Stimulated activated CD8-positive, alpha-beta memory T cell treated with anti-CD3 and anti-CD28 coated beads, Interleukin-15, amount 100 ng/mL, for 48 hours (primary cell): ENCODE measurements around the gene SIRT3.
A peak's percentile ranks its signal among the peaks of the same experiment; 100 is the strongest.
"Not testable (repeated sequence)": the region's sequence is repeated elsewhere in the genome, so short reads cannot be mapped to it uniquely, and the experiment has no call there.

Experiments
- DNase-seq, 2 donors: peaks; one replicate each; pipeline ENCODE4 v3.0.0-alpha.2; 2020; ENCODE audit warnings: low read depth in 2 of 2

The SIRT3 gene

GRCh38 chr11:240315-240714 is 4.2 kb upstream of the SIRT3 start:
- DNase-seq = no peak

DNA sequence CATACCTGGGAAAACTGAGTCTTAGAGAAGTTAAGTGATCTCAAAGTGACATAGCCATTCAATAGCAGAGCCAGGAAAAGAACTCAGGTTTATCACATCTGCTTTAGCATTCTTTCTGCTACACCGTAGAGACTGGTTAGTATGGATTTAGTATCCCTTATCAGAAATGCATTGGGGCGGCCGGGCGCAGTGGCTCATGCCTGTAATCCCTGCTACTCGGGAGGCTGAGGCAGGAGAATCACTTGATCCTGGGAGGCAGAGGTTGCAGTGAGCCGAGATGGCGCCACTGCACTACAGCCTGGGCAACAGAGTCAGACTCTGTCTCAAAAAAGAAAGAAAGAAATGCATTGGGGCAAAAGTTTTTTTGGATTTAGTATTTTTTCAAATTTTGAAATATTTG is 2.2 kb upstream of the SIRT3 start:
- not testable (repeated sequence) for DNase-seq

- DNase-seq = peak; percentile 88 to 89
Observed at GRCh38 chr11:236774-237767, 929 bp upstream of the SIRT3 start, which contains the start of gene PSMD13. PSMD13 (plus strand) TSS chr11:236976; CDS start chr11:237050, 74 bp downstream.

DNA sequence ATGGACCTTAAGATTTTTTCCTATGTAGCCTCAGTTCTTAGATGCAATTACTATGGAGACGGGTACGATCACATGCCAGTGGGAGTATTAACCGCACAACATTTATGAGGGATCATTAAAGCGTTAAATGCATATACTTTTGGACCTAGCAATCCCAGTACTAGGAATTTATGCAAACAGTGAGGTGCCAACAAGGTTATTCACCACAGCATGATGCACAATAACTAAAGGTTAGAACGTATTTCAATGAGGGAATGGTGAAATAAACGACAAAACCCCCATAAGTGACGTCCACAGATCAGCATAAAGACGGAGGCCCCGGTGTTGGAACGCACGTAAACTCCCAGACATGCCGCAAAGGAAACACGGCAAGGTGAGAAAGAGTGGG is 539 bp downstream of the SIRT3 start:
- peak; percentile 61 to 62 for DNase-seq

- no peak for DNase-seq
Observed at GRCh38 chr11:235180-235579, 962 bp downstream of the SIRT3 start.

GRCh38 chr11:232783-233565 is 3.2 kb downstream of the SIRT3 start:
- DNase-seq = no peak

- no peak for DNase-seq
Observed at GRCh38 chr11:230431-230830, 5.7 kb downstream of the SIRT3 start.

DNA sequence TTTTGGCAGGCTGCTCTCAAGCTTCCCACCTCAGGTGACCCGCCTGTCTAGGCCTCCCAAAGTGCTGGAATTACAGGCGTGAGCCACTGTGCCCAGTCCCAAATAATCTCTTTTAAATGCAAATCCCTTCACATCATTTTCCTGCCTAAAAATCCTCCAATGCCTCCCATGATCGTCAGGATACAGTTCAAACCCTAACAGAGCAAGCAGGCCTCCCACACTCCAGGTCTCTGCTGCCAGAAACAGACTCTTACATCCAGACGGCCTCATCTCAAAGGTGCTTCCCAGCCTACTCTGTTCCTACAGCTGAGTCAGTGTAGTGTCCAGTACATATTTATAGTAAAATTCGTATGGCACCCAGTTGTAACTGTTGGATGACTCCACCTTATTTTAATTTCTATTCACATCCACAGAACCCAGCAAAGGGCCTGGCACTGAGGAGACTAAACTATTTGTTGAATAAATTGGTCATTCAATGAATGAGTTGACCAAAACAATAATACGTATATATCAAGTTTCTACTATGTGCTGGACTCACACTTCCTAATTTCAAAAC is 8.2 kb downstream of the SIRT3 start:
- no peak for DNase-seq

DNA sequence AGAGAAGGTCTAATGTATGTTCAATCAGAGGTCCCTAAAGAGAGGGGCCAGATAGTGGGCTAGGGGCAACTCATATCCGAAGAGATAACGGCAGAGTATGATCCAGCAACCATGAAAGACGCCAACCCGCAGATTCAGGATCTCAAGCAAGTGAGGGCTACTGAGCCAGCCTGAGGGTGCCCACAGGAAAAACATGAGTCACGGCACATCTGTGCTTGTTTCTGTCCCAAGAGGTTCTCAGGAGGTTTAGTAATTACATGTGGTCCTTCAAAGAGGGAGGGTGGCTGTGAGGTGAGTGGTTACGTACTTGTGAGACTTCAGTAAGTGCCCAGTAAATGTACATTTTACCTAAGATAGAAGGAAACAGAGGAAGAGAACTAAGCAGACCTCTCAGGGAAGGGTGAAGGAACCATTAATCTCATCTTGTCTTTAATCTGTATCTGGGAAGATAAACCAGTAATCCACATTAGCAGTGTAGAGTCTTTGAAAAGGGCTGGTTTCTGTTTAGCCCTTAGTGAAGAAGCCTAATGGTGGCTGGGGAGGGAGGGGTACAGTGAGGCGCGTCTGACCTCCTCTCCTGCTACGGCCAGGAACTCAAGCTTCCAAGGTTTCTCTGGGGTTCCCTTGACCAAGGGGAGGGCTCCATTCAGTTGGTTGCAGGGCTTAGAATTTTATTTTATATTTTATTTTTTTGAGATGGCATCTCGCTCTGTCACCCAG is 10.2 kb downstream of the SIRT3 start:
- DNase-seq = no peak

- no peak for DNase-seq
Observed at GRCh38 chr11:224424-224823, 11.7 kb downstream of the SIRT3 start.

DNA sequence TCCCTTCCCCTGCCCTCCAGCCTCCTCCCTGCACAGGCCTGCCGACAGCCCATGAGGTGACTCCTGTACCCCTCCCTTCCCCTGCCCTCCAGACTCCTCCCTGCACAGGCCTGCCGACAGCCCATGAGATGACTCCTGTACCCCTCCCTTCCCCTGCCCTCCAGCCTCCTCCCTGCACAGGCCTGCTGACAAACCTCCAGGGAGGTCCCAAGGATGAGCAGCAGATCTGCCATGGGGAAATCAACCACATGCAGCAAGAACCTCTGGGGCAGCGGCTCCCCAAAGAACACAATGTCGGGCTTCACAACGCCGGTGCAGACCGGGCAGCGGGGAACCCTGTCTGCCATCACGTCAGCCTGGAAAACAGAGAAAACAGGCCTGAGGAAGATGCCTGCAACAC is 12.3 kb downstream of the SIRT3 start:
- DNase-seq = no peak

DNA sequence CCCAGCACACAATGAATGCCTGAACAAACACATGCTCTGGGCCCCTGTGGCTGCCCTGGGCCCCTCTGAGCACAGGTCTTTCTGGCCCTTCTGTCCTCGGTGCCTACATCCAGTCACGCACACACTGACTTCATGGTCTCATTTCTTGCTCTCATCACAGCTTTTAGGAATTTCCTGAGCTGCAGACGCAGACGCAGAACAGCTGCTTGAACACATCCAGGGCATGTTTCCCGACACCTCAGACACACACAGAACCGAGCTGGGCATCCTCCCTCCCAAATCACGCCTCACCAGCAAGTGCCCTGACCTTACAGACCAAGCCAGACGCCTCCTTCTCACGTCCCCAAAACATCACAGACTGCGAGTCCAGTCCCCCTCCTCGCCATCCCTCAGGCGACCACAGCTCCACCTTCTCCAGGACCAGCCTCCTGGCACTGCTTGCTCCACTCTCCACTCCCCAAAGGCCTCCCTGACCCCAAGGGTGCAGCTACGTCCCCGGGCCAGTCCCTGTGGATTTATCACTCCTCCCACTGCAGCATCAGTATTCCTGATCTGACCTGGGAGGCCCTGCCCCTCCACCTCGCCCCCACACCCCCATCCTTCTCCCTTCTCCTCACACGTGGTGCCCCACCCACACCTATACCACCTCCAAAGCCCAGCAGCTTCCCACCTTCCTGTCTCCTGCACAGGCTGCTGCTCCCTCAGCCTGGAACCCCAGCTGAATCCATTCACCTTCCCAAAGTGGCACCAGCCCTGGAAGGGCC is 12.9 kb downstream of the SIRT3 start:
- DNase-seq = no peak

GRCh38 chr11:221998-222789 is 13.9 kb downstream of the SIRT3 start:
- no peak for DNase-seq

DNA sequence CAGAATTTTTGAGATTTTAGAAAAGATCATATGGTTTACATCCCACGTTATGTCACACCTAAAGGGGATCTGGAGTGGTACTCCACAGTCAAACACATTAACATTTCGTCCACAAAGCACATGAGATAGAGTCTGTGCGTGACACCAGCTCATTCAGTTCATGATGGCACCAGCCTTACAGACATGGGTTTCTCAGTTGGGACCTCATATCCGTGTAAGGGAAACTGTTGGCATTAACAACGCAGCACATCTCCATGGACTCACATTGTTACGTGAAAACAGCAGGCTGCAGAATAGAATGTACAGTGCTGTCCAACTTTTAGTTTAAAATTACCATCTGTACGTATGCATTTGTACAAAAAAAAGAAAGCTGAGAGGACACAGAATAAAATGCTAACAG is 14.6 kb downstream of the SIRT3 start:
- DNase-seq = no peak

GRCh38 chr11:220641-221215 is 15.4 kb downstream of the SIRT3 start:
- not testable (repeated sequence) for DNase-seq

GRCh38 chr11:218815-219593 is 17.1 kb downstream of the SIRT3 start:
- no peak for DNase-seq

GRCh38 chr11:217704-218103 is 18.4 kb downstream of the SIRT3 start:
- DNase-seq = no peak

- no peak for DNase-seq
Observed at GRCh38 chr11:216081-216974, 19.8 kb downstream of the SIRT3 start.
